GM19455 (cell line): ENCODE measurements around the gene LGALS13.

ENCODE experiments used
- ATAC-seq: cut with Tn5 transposase; IDR thresholded peaks from one replicate; pipeline ENCODE4 v1.9.1; 2021; ENCODE audit not compliant: unreplicated experiment

LGALS13 gene, protein sequence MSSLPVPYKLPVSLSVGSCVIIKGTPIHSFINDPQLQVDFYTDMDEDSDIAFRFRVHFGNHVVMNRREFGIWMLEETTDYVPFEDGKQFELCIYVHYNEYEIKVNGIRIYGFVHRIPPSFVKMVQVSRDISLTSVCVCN

DNA sequence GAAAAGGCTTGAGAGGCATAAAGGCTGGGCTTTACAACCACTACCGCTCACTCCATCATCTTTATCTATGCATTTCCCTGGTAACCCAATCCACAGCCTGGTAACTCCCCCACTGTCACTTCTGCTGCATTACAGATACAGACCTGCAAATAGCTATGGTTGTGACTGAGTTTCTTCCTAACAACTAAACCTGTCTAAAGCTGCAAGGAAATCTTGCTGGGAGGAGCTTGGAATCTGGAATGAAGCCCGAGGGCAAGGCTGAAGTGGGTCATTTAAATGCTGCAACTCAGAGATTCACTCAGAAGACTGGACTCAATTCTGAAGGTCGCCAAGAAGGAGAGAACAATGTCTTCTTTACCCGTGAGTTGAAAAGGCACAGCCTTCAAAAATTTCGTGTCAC, at the start of gene LGALS13:
LGALS13 (plus strand) TSS at position 301 of the 400 bp plus-strand sequence; CDS start at position 346, 45 bp downstream.
- no peak for ATAC-seq

DNA sequence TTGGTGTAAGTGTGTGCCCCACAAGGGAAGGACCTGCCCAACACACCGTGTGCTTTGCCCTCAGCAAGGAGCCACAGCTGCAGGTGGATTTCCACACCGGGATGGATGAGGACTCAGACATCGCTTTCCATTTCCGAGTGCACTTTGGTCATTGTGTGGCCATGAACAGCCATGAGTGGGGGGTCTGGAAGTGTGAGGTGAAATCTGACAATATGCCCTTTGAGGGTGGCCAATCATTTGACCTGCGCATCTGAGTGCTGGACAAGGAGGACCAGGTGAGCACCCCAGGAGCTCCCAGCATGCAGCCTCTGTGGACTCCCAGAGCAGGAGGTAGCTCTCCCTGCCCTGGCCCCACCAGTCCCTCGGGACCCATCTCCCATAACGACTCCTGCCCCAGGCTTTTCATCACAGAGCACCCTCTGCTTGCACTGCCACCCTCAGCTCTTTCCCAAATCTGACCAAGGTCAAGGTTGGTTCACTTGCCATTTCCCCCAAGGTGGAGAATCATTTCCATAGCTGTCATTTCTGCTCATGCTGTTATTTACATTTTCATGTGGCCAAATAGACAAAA, 49.2 kb upstream of the LGALS13 start:
- ATAC-seq = no peak

GRCh38 chr19:39554701-39555311, 47.5 kb upstream of the LGALS13 start:
- ATAC-seq = no peak

DNA sequence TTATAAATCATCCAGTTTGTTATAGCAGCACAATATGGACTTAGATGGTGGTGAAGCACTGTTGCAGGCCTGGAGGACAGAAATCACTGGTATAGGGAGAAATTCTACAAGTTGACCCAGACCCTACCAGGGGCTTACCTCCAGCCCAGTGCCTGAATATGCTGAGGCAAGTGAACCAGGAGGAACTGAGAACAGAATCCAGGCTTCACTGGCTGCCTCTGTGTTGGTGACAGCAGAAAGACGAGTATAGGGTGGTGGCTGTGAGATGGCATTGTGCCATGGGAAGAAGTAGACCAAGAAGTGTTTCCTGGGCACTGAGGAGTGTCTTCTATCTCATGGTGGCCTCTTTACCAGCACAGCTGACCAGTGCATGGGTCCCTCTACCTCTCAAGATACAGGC, 46.4 kb upstream of the LGALS13 start:
- no peak for ATAC-seq

DNA sequence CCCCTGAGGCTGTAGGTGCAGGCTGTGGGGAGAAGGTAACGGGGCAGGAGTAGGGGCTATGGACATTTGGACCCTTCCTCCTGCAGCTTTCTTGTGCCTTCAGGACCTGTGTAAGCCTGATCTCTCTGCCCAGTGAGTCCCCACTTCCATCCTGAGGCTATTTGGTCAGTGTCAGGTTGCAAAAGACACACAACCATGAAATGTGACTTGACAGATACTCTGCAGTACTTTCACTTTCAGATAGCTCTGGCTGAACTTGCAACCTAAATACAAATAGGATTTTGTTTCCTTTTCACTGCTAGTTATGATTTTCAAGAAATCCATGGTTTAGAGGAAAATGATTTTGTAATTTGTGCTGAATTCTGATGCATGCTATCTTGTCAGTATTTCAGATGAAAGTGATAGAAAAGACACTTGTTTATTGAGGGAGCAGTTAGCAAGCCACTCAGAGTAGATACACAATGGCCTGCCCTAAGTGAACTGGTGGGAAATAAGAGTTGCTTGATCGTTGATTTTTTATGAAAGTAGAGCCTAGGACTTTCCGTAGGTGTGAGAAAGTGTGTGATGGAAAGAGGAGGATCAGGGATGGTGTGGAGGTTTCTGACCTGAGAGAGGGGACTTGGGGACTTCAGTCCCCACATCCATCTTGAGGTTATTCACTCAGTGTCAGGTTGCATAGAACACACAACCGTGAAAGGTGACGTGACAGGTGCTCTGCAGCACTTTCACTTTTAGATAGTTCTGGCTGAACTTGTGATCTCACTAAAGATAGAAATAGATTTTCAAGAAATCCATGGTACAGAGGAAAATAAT, 44.3 kb upstream of the LGALS13 start:
- no peak for ATAC-seq

GRCh38 chr19:39558624-39559117, 43.7 kb upstream of the LGALS13 start:
- no peak for ATAC-seq

DNA sequence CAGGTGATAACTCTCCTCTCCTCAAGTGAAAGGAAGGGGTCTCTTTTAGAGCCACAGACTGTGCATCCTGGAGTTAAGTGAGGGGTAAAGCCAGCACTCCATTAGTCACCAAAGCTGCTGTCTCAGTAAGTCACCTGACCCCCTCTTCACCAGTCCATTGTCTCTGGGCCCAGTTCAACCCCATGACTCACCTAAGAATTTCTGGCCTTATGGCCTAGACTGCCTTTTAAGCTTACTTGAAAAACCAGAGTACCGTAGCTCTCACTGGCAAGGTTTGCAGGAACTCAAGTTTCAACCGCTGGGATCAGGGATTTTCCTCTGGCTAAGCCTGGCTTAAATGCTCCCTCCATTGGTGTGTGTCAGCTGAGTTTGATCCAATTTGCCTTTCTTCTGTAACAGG, 38.9 kb upstream of the LGALS13 start:
- no peak for ATAC-seq

GRCh38 chr19:39566064-39566463, 36.3 kb upstream of the LGALS13 start:
- ATAC-seq = no peak

DNA sequence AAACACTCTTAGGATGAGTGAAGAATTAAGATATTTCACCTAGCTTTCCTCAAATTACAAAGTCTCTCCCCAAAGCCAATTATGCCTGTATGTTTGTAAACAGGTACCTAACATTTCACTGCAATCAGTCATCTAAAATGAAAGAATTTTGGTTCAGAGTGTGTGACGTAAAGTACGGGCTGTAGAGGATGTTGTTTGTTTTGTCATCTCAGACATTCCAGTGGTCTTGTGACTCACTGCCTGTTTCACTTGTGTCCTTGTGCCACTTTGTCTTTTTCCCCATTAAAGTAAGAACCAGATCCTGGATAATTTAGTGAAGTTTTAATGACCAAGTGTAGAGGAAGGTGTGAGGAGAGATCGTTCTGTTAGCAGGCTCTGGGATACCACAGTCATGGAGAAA, 33.7 kb upstream of the LGALS13 start:
- no peak for ATAC-seq

DNA sequence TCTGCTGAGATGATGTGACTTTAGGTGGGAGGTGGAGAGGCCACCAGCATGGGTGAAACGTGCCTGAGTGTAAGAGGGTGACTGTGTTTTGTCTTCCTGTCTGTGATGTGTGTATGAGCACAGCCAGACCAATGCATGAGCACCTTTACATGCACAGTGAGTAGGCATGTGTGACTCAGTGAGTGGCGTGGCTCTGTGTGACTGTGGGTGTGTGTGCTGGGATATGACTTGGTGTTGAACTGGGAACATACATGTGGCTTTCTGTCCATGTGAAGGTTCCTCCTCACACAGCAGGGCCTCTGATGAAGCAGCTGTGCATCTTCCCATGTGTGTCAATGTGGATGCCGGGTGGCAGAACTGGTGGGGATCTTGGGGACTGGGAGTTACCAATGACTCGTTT, 19.9 kb upstream of the LGALS13 start:
- no peak for ATAC-seq

GRCh38 chr19:39582891-39583625, 19.3 kb upstream of the LGALS13 start:
- no peak for ATAC-seq

GRCh38 chr19:39587496-39587895, 14.8 kb upstream of the LGALS13 start:
- ATAC-seq = no peak

DNA sequence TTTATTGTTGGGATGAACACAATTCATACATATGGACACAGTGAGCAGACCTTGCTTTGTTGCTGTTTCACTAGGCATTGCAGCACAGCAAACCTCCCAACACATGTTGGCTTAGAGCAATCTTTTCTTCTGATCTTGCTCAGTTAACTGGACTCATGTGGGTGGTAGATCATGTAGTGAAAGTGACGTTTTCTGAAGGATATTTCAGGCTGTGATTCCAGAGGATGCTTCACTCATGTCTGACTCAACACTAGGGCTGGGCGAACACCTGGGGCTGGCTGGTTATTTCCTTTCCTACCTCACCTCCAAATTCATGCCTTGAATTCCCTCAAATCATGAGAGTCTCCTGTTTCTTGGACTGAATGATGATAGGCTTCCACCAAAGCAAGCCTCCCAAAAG, 14.3 kb upstream of the LGALS13 start:
- ATAC-seq = no peak

GRCh38 chr19:39590265-39590664, 12.1 kb upstream of the LGALS13 start:
- no peak for ATAC-seq

DNA sequence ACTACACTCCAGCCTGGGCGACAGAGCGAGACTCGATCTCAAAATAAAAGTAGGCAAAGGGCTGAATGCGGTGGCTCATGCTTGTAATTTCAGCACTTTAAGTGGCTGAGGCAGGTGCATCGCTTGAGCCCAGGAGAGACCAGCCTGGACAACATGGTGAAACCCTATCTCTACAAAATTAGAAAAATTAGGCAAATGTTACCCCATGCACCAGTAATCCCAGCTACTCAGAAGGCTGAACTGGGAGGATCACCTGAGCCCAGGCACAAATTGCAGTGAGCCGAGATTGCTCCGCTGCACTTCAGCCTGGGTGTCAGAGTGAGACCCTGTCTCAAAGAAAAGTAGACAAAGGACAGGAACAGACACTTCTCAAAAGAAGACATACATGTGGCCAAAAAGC, 9.9 kb upstream of the LGALS13 start:
- ATAC-seq = no peak

GRCh38 chr19:39595950-39596349, 6.4 kb upstream of the LGALS13 start:
- no peak for ATAC-seq

- ATAC-seq = no peak
Observed at GRCh38 chr19:39596911-39597310, 5.4 kb upstream of the LGALS13 start.

DNA sequence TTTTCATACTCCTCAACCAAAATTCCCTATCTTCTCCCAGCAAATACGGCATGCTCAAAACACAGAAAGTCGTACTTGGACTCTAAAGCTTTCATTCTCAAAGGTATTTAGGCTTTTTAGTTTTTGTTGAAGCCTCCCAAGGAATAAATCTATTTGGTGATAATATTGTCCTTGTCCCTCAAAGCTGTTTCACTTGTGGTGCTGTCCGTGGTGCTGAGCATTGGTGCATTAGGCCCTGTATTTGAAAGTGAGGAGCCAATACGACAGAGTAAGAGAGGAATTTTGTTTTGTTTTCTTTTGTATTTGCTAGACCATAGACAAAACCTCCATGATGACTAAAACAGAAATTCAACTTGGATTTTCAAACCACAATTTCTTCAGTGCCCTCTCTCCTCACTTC, 3.2 kb upstream of the LGALS13 start:
- ATAC-seq = no peak

DNA sequence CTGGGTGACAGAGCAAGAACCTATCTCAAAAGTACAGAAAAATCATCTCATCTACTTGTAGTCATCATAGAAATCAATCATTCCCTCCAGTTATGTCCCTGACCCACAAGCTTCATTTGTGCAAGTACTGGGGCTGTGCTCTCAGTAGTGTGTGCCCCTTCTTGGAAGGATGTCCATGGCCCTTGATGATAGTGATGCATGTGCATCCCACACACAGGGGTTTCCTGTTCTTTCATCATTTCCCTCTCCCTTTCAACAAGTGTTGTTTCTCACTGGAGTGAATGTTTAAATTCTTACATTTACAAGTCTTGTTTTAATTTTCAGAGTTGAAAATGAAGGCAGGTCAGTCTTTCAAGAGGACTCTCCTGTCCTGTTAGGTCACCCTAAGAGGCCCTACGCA, 1.5 kb downstream of the LGALS13 start:
- no peak for ATAC-seq

DNA sequence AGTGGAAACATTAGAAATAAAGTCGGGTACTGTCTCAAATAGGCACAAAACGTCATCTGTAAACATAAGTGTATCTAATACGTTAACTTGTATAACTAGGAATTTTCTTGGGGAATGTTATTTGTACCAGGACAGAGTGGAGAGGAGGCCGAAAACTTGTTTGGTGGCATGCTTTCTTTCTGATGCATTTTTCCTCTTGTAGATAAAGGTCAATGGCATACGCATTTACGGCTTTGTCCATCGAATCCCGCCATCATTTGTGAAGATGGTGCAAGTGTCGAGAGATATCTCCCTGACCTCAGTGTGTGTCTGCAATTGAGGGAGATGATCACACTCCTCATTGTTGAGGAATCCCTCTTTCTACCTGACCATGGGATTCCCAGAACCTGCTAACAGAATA, 4.7 kb downstream of the LGALS13 start:
- no peak for ATAC-seq

DNA sequence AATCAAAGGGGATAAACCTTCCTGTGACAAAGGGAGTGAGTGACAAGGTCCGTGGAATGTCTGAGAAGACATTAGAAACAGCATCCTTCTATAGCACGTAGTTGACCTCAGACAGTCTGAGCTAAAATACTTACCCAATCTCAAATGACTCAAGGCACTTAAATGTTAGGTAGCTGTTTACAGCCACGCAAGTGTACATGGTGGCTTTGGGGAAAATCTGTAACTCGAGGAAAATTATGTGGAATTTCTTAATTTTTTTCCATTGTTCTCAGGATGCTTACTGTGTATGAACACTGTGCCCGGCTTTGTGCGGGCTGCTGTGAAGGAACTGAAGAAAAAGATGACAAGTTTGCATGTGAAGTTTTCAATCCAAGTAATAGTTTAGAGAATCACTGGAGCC, 5.2 kb downstream of the LGALS13 start:
- ATAC-seq = no peak
